GM21576 (cell line): ENCODE measurements around the gene KRI1.
"Not testable (repeated sequence)": the region's sequence is repeated elsewhere in the genome, so short reads cannot be mapped to it uniquely, and the experiment has no call there.

ENCODE experiments used
- ATAC-seq: cut with Tn5 transposase; IDR thresholded peaks from one replicate; pipeline ENCODE4 v1.9.1; 2021; ENCODE audit warnings: mild to moderate bottlenecking, moderate library complexity; ENCODE audit not compliant: unreplicated experiment

Gene KRI1

GRCh38 chr19:10550336-10550735 is 15.5 kb downstream of the KRI1 start:
- no peak for ATAC-seq

- ATAC-seq: no peak
Observed at GRCh38 chr19:10549733-10550132, 16.1 kb downstream of the KRI1 start.

DNA sequence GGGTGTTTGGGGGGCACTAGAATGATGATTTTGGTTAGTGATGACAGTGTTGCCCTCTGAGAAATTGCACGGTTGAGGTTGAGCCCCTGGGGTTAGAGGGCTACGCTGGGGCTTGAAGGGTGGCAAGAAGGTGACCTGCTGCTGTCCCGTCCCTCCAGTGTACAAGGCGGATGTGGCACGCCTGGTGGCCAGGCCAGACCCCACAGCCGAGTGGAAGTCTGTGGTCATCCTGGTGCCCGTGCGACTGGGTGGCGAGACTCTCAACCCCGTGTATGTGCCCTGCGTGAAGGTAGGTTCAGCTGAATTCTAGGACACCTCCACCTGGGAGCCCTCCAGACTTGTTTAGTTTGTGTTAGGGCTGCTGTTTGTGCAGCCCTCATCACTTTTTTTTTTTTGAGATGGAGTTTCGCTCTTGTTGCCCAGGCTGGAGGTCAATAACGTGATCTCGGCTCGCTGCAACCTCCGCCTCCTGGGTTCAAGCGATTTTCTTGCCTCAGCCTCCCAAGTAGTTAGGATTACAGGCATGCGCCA is 17.0 kb downstream of the KRI1 start:
- ATAC-seq: no peak

DNA sequence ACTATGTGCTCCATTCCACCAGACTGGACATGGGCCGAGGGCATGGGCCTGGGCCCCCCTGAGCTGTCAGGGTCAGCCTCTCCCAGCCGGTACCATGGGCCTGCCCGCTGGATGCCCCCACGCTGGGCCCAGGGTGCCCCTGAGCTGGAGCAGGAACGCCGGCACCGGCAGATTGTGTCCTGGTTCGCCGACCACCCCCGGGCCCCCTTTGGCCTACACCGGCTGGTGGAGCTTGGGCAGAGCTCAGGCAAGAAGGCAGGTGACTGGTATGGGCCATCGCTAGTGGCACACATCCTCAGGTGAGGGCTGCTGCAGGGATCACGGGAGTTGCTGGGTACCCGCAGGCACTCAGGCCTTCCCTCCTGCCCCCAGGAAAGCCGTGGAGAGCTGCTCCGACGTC is 19.0 kb downstream of the KRI1 start:
- ATAC-seq: no peak

GRCh38 chr19:10544753-10545251 is 21.0 kb downstream of the KRI1 start:
- no peak for ATAC-seq

DNA sequence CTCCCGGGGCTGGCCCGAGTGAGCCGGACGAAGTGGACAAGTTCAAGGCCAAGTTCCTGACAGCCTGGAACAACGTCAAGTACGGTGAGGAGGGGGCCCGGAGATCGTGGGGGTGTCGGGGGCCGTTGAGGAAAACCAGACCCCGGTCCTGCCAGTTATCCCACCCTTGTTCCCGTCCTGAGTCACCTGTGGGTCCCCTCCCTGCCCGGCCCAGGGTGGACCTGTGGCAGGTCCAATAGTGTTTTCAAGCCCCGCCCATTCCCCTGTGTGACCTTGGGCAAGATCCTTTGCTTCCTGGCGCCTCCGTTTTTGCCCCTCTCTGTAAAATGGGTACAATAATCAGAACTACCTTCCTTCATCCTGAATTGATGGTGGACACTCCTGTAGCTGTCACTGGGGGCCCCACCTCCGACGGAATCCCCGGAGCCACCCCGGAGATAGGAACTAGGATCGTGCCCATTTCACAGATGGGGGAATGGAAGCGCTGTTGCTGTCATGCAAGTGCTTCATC is 21.5 kb downstream of the KRI1 start:
- ATAC-seq: peak; percentile 28

GRCh38 chr19:10543420-10544241 is 22.2 kb downstream of the KRI1 start, which contains the start of gene ATG4D:
ATG4D (plus strand) TSS chr19:10543904; CDS start chr19:10544091, 187 bp downstream.
- peak; percentile 63 for ATAC-seq

- no peak for ATAC-seq
Observed at GRCh38 chr19:10543059-10543419, 22.8 kb downstream of the KRI1 start.

GRCh38 chr19:10539016-10539415 is 26.8 kb downstream of the KRI1 start:
- ATAC-seq: not testable (repeated sequence)

GRCh38 chr19:10538204-10538983 is 27.4 kb downstream of the KRI1 start:
- no peak for ATAC-seq

DNA sequence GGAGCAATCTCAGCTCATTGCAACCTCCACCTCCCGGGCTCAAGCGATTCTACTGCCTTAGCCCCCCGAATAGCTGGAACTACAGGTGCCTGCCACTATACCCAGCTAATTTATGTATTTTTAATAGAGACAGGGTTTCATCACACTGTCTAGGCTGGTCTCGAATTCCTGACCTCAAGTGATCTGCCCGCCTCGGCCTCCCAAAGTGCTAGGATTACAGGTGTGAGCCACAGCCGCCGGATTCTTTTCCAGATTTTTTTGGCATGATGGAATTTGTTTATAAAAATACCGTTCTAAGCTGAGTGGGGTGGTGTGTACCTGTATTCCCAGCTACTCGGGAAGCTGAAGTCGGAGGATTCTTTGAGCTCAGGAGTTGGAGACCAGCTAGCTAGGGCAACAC is 28.1 kb downstream of the KRI1 start:
- ATAC-seq: no peak

DNA sequence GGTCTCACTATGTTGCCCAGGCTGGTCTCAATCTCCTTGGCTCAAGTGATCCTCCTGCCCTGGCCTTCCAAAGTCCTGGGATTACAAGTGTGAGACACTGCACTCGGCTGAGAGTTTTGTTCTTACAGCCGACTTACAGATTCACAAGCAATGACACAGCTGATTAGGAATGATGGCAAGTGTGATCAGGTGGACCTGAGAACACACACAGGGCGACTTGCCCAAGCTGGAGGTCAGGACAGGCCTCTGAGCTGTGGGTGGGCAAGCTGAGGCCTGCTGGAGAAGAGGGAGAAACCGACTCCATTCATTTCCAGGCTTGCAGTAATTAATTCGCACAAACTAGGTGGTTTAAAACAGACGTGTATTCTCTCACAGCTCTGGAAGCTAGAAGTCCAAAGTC is 30.2 kb downstream of the KRI1 start:
- no peak for ATAC-seq

GRCh38 chr19:10533646-10534386 is 32.0 kb downstream of the KRI1 start:
- ATAC-seq: no peak

- no peak for ATAC-seq
Observed at GRCh38 chr19:10532457-10532856, 33.4 kb downstream of the KRI1 start.

DNA sequence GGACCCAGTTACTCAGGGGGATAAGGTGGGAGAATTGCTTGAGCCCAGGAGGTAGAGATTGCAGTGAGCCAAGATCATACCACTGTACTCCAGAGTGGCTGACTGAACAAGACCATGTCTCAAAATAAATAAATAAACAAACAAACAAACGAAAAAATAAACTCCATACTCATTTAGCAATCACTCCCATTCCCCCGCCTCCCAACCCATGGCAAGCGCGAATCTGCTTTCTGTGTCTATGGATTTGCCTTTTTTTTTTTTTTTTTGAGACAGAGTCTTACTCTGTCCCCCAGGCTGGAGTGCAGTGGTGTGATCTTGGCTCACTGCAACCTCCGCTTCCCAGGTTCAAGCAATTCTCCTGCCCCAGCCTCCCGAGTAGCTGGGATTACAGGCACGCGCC is 38.9 kb downstream of the KRI1 start:
- not testable (repeated sequence) for ATAC-seq

DNA sequence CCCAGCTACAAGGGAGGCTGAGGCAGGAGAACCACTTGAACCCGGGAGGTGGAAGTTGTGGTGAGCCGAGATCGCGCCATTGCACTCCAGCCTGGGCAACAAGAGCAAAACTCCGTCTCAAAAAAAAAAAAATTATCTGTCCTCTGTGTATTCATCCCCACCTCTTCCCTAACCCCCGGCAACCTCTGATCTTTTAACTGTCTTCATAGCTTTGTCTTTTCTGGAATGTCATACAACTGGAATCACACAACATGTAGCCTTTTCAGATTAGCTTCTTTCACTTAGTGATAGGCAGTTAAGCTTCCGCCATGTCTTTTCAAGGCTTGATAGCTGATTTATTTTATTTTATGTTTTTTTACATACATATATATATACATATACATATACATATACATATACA is 40.2 kb downstream of the KRI1 start:
- ATAC-seq: no peak

GRCh38 chr19:10523135-10523636 is 42.6 kb downstream of the KRI1 start:
- ATAC-seq: no peak

GRCh38 chr19:10521461-10522171 is 44.2 kb downstream of the KRI1 start:
- ATAC-seq: no peak

DNA sequence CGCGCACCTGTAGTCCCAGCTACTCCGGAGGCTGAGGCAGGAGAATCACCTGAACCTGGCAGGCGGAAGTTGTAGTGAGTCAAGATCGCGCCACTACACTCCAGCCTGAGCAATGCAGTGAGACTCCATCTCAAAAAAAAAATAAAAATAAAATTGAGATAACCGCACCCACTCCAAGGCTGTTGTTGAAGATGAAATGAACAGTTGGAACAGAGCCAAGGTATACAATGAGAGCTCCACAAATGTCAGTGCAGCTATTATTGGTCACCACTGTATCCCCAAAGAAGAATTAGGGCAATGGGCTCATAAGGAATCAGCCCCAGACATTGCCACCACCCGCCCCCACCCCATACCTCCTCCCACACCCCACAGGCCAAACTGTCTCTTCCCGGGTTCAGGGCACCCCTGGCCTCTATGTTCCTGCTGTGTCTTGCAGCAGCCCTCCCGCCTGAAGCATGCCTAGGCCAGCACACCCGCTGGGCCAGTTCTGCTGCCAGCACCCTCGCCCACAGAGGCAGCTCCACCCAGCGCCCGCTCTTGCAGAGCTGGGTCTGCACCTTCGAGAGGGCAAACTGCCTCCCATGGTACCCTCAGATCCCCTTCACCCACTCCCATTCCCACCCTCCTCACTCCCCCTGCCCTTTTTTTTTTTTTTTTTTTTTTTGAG is 45.0 kb downstream of the KRI1 start:
- ATAC-seq: no peak
